Measurements from ENCODE around the gene DCAKD.

The DCAKD gene

GRCh38 chr17:45051060-45051719 lies at the start of gene DCAKD:
DCAKD (minus strand) TSS chr17:45051632; CDS start chr17:45034885, 16,747 bp downstream.
- H3K4me3 ChIP-seq (ENCODE audit: low read depth, low read length), result peak within 1 kb of the TSS; percentile 86

- no peak overlapping the region for H3K4me3 ChIP-seq (ENCODE audit: low read depth, low read length)
Observed at GRCh38 chr17:45098869-45099616, 47.6 kb upstream of the DCAKD start.

- no peak overlapping the region for H3K4me3 ChIP-seq (ENCODE audit: low read depth, low read length)
Observed at GRCh38 chr17:45098081-45098868, 46.8 kb upstream of the DCAKD start.

GRCh38 chr17:45096926-45097325 lies 45.5 kb upstream of the DCAKD start:
- H3K4me3 ChIP-seq (ENCODE audit: low read depth, low read length), result no peak overlapping the region

GRCh38 chr17:45096141-45096540 lies 44.7 kb upstream of the DCAKD start:
- H3K4me3 ChIP-seq (ENCODE audit: low read depth, low read length), result no peak overlapping the region

GRCh38 chr17:45093444-45094110 lies 42.1 kb upstream of the DCAKD start:
- no peak overlapping the region for H3K4me3 ChIP-seq (ENCODE audit: low read depth, low read length)

GRCh38 chr17:45092911-45093430 lies 41.5 kb upstream of the DCAKD start:
- no peak overlapping the region for H3K4me3 ChIP-seq (ENCODE audit: low read depth, low read length)

- no peak overlapping the region for H3K4me3 ChIP-seq (ENCODE audit: low read depth, low read length)
Observed at GRCh38 chr17:45091778-45092425, 40.5 kb upstream of the DCAKD start.

GRCh38 chr17:45090711-45091110 lies 39.3 kb upstream of the DCAKD start:
- H3K4me3 ChIP-seq (ENCODE audit: low read depth, low read length), result no peak overlapping the region

GRCh38 chr17:45088741-45089140 lies 37.3 kb upstream of the DCAKD start:
- H3K4me3 ChIP-seq (ENCODE audit: low read depth, low read length), result no peak overlapping the region

GRCh38 chr17:45087978-45088377 lies 36.5 kb upstream of the DCAKD start:
- no peak overlapping the region for H3K4me3 ChIP-seq (ENCODE audit: low read depth, low read length)

GRCh38 chr17:45087504-45087975 lies 36.1 kb upstream of the DCAKD start:
- no peak overlapping the region for H3K4me3 ChIP-seq (ENCODE audit: low read depth, low read length)

- H3K4me3 ChIP-seq (ENCODE audit: low read depth, low read length), result no peak overlapping the region
Observed at GRCh38 chr17:45086865-45087503, 35.6 kb upstream of the DCAKD start.

- no peak overlapping the region for H3K4me3 ChIP-seq (ENCODE audit: low read depth, low read length)
Observed at GRCh38 chr17:45086391-45086790, 35.0 kb upstream of the DCAKD start.

- H3K4me3 ChIP-seq (ENCODE audit: low read depth, low read length), result no peak overlapping the region
Observed at GRCh38 chr17:45081047-45081703, 29.7 kb upstream of the DCAKD start.

- no peak overlapping the region for H3K4me3 ChIP-seq (ENCODE audit: low read depth, low read length)
Observed at GRCh38 chr17:45077643-45078042, 26.2 kb upstream of the DCAKD start.

GRCh38 chr17:45073414-45074070 lies 22.1 kb upstream of the DCAKD start:
- H3K4me3 ChIP-seq (ENCODE audit: low read depth, low read length), result no peak overlapping the region

- H3K4me3 ChIP-seq (ENCODE audit: low read depth, low read length), result no peak overlapping the region
Observed at GRCh38 chr17:45070809-45071208, 19.4 kb upstream of the DCAKD start.

- H3K4me3 ChIP-seq (ENCODE audit: low read depth, low read length), result no peak overlapping the region
Observed at GRCh38 chr17:45070001-45070400, 18.6 kb upstream of the DCAKD start.

Data from iPS-11a (cell line).